ENCODE data around the gene SYNC. TPM values are rescaled to one million over a fixed set of nuclear protein-coding genes. Genes with fewer than 3 reads are reported as not detected.
"Not testable (repeated sequence)": the region's sequence is repeated elsewhere in the genome, so short reads cannot be mapped to it uniquely, and the experiment has no call there.

Gene SYNC
- total RNA-seq, 1 donor from 2014 or later: 22.1 TPM

- DNase-seq: no peak
- intact Hi-C loops (cut with DNase I): no loop called here
- no peak for ATAC-seq (ENCODE audit: poor library complexity)
Observed at GRCh38 chr1:32727876-32728275, 25.3 kb upstream of the SYNC start.

DNA sequence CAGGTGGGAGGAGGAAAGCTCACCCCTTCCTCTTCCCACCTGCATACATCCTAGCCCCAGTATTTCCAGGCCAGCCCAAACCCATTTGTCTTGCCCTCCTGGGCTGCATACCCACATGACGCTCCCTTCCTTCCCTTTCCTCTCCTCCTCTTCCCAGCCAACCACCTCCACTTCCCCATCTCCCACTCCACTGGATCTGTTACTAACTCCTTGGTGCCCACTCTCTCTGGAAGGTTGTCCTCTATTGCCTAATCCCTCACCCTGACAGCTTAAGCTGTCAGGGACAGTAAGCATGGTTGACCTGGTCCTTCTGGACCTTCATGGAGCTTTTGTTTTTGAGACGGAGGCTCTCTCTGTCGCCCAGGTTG lies 23.0 kb upstream of the SYNC start:
- intact Hi-C loops (cut with DNase I): no loop called here
- ATAC-seq (ENCODE audit: poor library complexity) (no peak), DNase-seq (no peak)

DNA sequence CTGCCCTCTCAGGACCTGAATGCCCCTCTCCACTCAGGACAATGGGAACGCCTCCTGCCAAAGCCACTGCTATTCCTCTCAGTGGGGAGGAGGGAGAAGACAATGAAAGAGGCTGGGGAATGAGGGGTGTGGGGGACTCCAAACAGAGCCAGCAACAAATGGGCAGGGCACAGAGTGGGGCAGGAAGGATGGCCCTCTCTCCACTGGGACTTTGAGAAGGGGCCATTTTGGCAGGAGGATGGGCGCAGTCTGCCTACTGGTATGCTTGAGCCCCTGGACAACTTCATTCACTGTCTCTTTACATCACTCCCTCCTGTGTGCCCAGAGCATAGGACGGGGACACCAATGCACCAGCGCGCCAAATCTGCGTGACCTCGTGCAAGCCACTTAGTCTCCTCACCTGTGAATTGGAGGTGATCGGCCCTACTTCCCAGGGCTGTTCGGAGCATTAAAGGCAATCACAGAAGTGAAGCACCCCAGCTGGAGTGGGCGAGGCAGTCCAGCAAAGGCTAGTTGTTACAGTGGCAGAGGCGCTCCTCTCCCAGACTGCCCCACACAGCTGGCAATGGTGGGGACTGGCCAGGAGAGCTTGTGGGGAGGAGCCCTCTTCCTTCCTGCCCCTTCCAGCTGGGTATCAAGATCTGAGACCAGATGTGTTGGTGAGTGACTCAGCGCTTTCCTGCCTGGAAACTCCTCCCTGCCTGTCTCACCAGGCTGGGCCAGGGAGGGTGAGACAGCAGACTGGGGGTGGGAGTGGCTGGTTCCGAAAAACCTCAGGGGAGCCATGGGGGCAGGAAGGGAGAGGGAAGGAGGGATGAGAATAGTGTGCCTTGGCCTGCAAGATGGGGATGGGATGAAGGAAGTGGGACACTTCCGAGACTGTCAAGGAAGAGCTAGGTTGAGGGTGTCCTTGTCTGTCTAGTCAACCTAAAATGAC lies 22.4 kb upstream of the SYNC start:
- ATAC-seq (ENCODE audit: poor library complexity) (peak; percentile 83), DNase-seq (peak; percentile 55)
- intact Hi-C loops (cut with DNase I): no loop called here

- ATAC-seq (ENCODE audit: poor library complexity) (no peak), DNase-seq (no peak)
- intact Hi-C loops (cut with DNase I): no loop called here
Observed at GRCh38 chr1:32719681-32720275, 17.2 kb upstream of the SYNC start.

- ATAC-seq (ENCODE audit: poor library complexity) (no peak), DNase-seq (no peak)
- intact Hi-C loops (cut with DNase I): no loop called here
Observed at GRCh38 chr1:32718527-32718926, 16.0 kb upstream of the SYNC start.

GRCh38 chr1:32718036-32718435 lies 15.5 kb upstream of the SYNC start:
- ATAC-seq (ENCODE audit: poor library complexity) (no peak), DNase-seq (no peak)
- intact Hi-C loops (cut with DNase I): no loop called here

DNA sequence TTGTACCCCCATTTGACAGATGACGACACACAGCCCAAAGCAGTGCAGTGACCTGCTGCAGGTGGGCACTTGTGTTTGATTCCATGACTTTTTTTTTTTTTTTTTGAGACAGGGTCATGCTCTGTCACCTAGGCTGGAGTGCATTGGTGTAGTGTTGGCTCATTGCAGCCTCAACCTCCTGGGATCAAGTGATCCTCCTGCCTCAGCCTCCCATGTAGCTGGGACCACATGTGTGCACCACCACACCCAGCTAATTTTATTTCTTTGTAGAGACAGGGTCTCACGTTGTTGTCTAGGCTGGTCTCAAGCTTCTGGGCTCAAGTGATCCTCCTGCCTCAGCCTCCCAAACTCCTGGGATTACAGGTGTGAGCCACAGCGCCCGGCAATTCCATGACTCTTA lies 14.9 kb upstream of the SYNC start:
- DNase-seq (no peak), ATAC-seq (ENCODE audit: poor library complexity) (no peak)
- intact Hi-C loops (cut with DNase I): no loop called here

- intact Hi-C loops (cut with DNase I): no loop called here
- ATAC-seq (ENCODE audit: poor library complexity): peak; percentile 77
- DNase-seq: peak; percentile 71
Observed at GRCh38 chr1:32716312-32717148, 14.0 kb upstream of the SYNC start.

DNA sequence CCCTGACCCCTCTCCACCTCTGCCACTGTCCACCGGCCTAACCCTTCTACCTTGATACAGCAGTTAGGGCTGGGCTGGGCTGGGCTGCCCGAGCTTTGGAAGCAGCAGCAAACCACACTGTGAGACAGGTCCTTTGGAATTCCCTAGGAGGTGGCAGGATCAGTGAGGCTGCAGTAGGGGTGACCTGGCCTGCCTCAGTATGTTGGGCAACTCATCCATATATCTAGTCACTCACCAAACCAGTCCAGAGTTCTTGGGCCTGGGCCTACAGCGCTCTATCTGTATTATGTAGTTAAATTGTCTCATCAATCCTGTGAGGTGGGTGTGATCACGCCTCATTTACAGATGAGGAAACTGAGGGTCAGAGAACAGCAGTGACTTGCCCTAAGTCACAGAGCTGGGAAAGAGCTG lies 13.3 kb upstream of the SYNC start:
- intact Hi-C loops (cut with DNase I): no loop called here
- DNase-seq: no peak
- ATAC-seq (ENCODE audit: poor library complexity): no peak

DNA sequence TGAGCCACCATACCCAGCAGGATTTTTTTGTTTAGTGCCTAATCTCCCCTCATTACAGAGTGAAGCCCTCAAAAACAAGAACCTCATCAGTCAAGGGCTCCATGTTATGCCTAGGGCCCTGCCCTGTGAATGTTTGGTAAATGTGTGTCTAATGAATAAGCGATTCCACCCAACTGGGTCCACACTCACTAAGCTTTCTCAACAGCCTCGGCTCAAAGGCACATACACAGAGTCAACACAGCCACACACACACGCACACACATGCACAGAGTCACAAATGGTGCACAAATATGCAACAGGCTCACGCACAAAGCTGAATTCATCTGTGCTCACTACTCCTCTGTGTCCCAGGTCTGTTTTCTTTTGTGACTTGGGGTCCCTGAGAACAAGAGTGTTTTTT lies 11.7 kb upstream of the SYNC start:
- ATAC-seq (ENCODE audit: poor library complexity) (no peak), DNase-seq (no peak)
- intact Hi-C loops (cut with DNase I): no loop called here

- intact Hi-C loops (cut with DNase I): no loop called here
- DNase-seq (no peak), ATAC-seq (ENCODE audit: poor library complexity) (no peak)
Observed at GRCh38 chr1:32713081-32713480, 10.5 kb upstream of the SYNC start.

DNA sequence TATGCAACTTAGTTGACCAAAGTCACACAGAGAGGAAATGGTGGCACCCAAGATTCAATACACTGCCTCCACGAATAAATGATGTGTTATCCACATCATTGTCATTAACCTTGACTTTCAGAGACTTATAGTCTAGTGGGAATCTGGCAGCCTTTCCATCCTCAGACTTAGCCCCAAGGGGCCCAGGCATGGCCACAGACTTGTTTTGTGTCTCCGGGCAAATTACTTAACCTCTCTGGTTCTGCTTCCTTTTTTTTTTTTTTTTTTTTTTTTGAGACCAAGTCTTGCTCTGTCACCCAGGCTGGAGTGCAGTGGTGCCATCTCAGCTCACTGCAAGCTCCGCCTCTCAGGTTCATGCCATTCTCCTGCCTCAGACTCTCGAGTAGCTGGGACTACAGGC lies 8.7 kb upstream of the SYNC start:
- ATAC-seq (ENCODE audit: poor library complexity); DNase-seq; intact Hi-C loops (cut with DNase I): not testable (repeated sequence)

DNA sequence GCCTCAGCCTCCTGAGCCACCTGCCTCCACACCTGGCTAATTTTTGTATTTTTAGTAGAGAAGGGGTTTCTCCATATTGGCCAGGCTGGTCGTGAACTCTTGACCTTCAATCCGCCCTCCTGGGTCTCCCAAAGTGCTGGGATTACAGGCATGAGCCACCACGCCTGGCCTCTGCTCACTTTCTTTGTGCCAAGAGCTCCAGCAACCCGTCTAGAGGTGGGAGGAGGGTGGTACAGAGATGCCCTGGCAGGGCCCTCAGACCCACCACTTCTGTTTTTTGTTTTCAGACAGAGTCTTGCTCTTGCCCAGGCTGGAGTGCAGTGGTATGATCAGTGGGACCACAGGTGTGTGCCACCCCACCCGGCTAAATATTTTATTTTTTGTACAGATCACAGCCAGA lies 6.9 kb upstream of the SYNC start:
- intact Hi-C loops (cut with DNase I): no loop called here
- no peak for ATAC-seq (ENCODE audit: poor library complexity)
- DNase-seq: no peak

- intact Hi-C loops (cut with DNase I): no loop called here
- DNase-seq (no peak), ATAC-seq (ENCODE audit: poor library complexity) (no peak)
Observed at GRCh38 chr1:32709075-32709474, 6.5 kb upstream of the SYNC start.

GRCh38 chr1:32706491-32706890 lies 3.9 kb upstream of the SYNC start:
- ATAC-seq (ENCODE audit: poor library complexity) (no peak), DNase-seq (peak; percentile 13)
- intact Hi-C loops (cut with DNase I): no loop called here

DNA sequence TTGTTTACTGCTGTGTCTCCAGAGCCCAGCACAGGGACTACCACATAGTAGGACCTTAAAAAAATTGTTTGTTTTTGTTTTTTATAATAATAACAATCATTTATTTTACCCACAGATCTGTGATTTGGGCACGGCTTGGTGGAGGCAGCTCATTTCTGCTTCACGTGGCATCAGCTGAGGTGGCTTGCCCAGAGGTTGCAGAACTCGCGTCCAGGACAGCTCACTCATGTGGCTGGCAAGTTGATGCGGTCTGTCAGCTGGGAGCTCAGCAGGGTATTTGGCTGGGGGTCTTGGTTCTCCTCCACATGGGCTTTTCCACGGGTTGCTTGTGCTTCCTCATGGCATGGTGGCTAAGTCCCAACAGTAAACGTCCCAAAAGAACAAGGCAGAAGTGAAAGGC lies 2.9 kb upstream of the SYNC start:
- ATAC-seq (ENCODE audit: poor library complexity) (no peak), DNase-seq (peak; percentile 15)
- intact Hi-C loops (cut with DNase I): no loop called here

DNA sequence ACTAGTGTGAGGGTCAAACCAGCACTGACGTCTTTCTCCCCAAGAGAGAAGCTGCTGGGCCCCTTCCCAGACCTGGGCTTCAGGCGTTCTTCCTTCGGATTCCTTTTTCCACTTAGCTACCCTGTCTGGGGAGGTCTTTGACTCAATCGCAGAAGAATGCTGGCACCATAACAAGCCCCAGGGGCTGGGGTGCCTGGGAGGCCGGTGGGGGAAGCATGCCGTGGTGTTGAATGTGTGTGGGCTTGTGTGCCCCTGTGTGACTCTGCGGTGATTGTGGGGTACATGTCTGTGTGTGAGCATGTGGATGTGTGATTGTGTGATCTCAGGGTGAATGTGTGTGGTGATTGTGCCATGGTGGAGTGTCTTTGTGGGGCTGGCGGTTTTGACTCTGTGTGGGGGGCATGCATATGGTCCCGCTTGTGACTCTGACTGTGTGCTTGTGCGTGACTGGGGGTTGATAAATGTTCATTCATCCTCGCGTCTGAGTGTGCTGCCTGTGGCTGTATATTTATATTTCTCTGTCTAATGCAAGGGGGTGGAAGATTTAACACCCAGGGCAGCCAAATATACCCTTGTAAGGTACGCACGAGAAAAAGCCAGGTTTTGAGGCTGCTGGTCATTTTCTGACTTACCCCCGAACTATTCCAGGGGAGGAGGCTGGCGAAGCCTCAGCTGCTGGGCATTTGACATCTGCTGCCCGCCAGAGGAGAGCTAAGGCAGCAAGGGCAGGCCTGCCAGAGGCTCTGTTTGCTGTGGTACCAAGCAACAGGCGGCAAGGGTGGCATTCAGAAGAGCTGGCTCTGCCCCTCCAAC lies 1.1 kb upstream of the SYNC start:
- ATAC-seq (ENCODE audit: poor library complexity) (peak; percentile 63), DNase-seq (peak; percentile 68)
- intact Hi-C loops (cut with DNase I): no loop called here

DNA sequence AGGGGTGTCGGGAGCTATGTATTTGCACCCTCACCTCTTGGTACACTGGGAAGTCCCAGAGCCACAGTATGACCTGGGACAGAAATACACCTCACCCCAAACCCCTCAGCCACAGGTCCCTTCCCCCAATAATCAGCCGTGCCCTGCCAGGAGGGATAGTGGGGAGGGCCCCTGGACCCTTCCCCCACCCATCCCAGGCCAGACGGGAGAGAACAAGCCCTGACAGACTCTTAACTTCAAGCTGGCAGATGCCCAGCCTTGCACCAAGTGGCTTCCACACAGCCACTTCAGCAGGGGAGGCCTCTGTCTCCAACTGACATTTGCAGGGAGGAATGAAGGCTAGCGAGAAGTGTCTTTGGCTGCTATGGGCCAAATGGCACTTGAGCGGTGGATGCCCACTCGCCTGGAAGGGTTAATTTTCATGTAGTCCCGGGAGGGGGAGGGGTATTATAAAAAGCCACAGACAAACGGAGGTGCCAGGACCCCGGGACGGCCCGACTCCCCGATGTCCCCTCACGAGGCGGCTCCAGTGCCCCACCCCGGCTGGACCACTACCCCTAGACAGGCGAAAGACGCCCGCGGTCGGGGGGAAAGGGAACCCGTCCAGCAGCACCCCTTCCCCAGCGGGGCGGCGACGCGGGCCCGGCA lies 495 bp downstream of the SYNC start:
- peak; percentile 61 for DNase-seq
- peak; percentile 50 for ATAC-seq (ENCODE audit: poor library complexity)
- intact Hi-C loops (cut with DNase I): no loop called here

All from Right ventricle myocardium superior (tissue), 1 donor.